ENCODE data around the gene NR1D2.

GRCh38 chr3:24020036-24020691 lies 75.1 kb downstream of the NR1D2 start:
- TF ChIP-seq POLR2AphosphoS5 (IDR thresholded peaks at IDR 0.05; ENCODE audit: low read depth, low read length), result no peak
- no peak for TF ChIP-seq POLR2A (IDR thresholded peaks at IDR 0.05; ENCODE audit: low read depth, low read length)
- TF ChIP-seq TAF1 (IDR thresholded peaks at IDR 0.05; ENCODE audit: borderline replicate concordance, low read depth, low read length), result no peak

Measured in GM12892 (cell line).